ENCODE measurements around the gene LDHAL6B.
A peak's percentile ranks its signal among the peaks of the same experiment; 100 is the strongest.

The LDHAL6B gene

DNA sequence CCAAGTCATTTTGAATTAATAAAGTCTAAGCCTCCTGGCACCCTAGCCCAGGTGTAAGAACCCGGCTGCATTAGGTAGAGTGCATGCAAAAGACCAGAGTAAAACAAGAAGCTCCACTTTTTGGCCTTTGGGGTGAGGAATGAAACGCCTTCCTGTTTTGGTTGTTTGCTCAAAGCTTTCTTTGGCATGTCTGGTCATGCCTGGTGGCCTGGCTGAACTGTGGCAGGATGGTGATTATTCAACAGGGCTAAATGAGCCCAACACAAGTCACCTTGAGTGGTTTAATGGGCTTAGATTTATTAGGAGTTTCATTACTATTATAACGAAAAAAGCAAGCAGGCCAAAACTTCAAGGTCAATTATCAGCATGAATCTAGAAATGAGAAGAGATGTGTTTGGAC, 40.9 kb upstream of the LDHAL6B start:
- DNase-seq (ENCODE audit: extremely low read depth, low read depth), result no peak
- TF ChIP-seq, protein P1, sequence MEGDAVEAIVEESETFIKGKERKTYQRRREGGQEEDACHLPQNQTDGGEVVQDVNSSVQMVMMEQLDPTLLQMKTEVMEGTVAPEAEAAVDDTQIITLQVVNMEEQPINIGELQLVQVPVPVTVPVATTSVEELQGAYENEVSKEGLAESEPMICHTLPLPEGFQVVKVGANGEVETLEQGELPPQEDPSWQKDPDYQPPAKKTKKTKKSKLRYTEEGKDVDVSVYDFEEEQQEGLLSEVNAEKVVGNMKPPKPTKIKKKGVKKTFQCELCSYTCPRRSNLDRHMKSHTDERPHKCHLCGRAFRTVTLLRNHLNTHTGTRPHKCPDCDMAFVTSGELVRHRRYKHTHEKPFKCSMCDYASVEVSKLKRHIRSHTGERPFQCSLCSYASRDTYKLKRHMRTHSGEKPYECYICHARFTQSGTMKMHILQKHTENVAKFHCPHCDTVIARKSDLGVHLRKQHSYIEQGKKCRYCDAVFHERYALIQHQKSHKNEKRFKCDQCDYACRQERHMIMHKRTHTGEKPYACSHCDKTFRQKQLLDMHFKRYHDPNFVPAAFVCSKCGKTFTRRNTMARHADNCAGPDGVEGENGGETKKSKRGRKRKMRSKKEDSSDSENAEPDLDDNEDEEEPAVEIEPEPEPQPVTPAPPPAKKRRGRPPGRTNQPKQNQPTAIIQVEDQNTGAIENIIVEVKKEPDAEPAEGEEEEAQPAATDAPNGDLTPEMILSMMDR (IDR thresholded peaks at IDR 0.05; ENCODE audit: low read depth, low read length, missing control alignments), result no peak
- H3K4me3 ChIP-seq (replicated peaks; ENCODE audit: low read depth, low read length), result no peak overlapping the region

- DNase-seq (ENCODE audit: extremely low read depth, low read depth), result no peak
- no peak overlapping the region for H3K4me3 ChIP-seq (replicated peaks; ENCODE audit: low read depth, low read length)
- TF ChIP-seq, protein P1 (IDR thresholded peaks at IDR 0.05; ENCODE audit: low read depth, low read length, missing control alignments), result no peak
These were observed 40.5 kb upstream of the LDHAL6B start for GRCh38 chr15:59166166-59166565.

GRCh38 chr15:59166601-59167265, 39.9 kb upstream of the LDHAL6B start:
- no peak for DNase-seq (ENCODE audit: extremely low read depth, low read depth)

GRCh38 chr15:59168536-59168935, 38.1 kb upstream of the LDHAL6B start:
- DNase-seq (ENCODE audit: extremely low read depth, low read depth), result no peak
- TF ChIP-seq, protein P1 (IDR thresholded peaks at IDR 0.05; ENCODE audit: low read depth, low read length, missing control alignments), result no peak
- no peak overlapping the region for H3K4me3 ChIP-seq (replicated peaks; ENCODE audit: low read depth, low read length)

More at GRCh38 chr15:59166601-59167265, 39.9 kb upstream of the LDHAL6B start:
- TF ChIP-seq, protein P1 (IDR thresholded peaks at IDR 0.05; ENCODE audit: low read depth, low read length, missing control alignments), result no peak
- H3K4me3 ChIP-seq (replicated peaks; ENCODE audit: low read depth, low read length), result no peak overlapping the region

GRCh38 chr15:59169251-59169708, 37.4 kb upstream of the LDHAL6B start:
- no peak for DNase-seq (ENCODE audit: extremely low read depth, low read depth)
- no peak overlapping the region for H3K4me3 ChIP-seq (replicated peaks; ENCODE audit: low read depth, low read length)
- TF ChIP-seq, protein P1 (IDR thresholded peaks at IDR 0.05; ENCODE audit: low read depth, low read length, missing control alignments), result no peak

GRCh38 chr15:59170295-59171066, 36.2 kb upstream of the LDHAL6B start:
- peak; percentile 98 for DNase-seq (ENCODE audit: extremely low read depth, low read depth)
- TF ChIP-seq, protein P1 (IDR thresholded peaks at IDR 0.05; ENCODE audit: low read depth, low read length, missing control alignments), result no peak

More at GRCh38 chr15:59170295-59171066, 36.2 kb upstream of the LDHAL6B start:
- no peak overlapping the region for H3K4me3 ChIP-seq (replicated peaks; ENCODE audit: low read depth, low read length)
